Endothelial cell of coronary artery (primary cell): ENCODE measurements around the gene CLDN5. TPM values are rescaled to one million over a fixed set of nuclear protein-coding genes. Genes with fewer than 3 reads are reported as not detected.

Source experiments
- total RNA-seq: library from RNA; depleted of rRNA; stranded (reverse); fragments of >200 nt; gene quantifications from 2 replicates; pipeline ENCODE4 v1.2.3, GENCODE V29; 2014

CLDN5 gene
- total RNA-seq: 433 and 857 TPM in 2 replicates

GRCh38 chr22:19524170-19525115, at the start of gene CLDN5:
CLDN5 (minus strand) TSS chr22:19524410; CDS start chr22:19524255, 155 bp downstream.

GRCh38 chr22:19479355-19480172, 44.6 kb downstream of the CLDN5 start, which contains the start of gene CDC45:
CDC45 (plus strand) TSS chr22:19479920; CDS start chr22:19479969, 49 bp downstream.

GRCh38 chr22:19478901-19479354, 45.3 kb downstream of the CLDN5 start, which contains the start of gene UFD1:
UFD1 (minus strand) TSS chr22:19479193; CDS start chr22:19479085, 108 bp downstream.

Other genes with a start within 250 kb of the CLDN5 start
- 4.2 and 9.9 TPM in 2 replicates for gene CLTCL1, start 232.7 kb downstream of the CLDN5 start, total RNA-seq
- 19.3 and 24.9 TPM in 2 replicates for gene HIRA, start 92.7 kb downstream of the CLDN5 start, total RNA-seq
- 26.2 and 35.4 TPM in 2 replicates for gene MRPL40, start 91.9 kb downstream of the CLDN5 start, total RNA-seq
- gene C22orf39, start 76.7 kb downstream of the CLDN5 start, total RNA-seq: 21.8 and 23.0 TPM in 2 replicates
- gene UFD1, start 45.2 kb downstream of the CLDN5 start, total RNA-seq: 113 and 153 TPM in 2 replicates
- gene CDC45, start 44.5 kb downstream of the CLDN5 start, total RNA-seq: 12.5 and 35.9 TPM in 2 replicates
- 14.2 and 26.4 TPM in 2 replicates for gene SEPTIN5, start 190.1 kb upstream of the CLDN5 start, total RNA-seq
- gene GP1BB, start 199.1 kb upstream of the CLDN5 start, total RNA-seq: 0.54 and 1.6 TPM in 2 replicates
- gene TBX1, start 236.4 kb upstream of the CLDN5 start, total RNA-seq: 6.5 and 13.4 TPM in 2 replicates